Endodermal cell (in vitro differentiated cells): ENCODE results near the gene KRAS. TPM values are rescaled to one million over a fixed set of nuclear protein-coding genes. Genes with fewer than 3 reads are reported as not detected.

Experiments used
- DNase-seq: peaks from one replicate; pipeline ENCODE4 v3.0.0-alpha.2; 2017
- H3K27ac ChIP-seq: 2 replicates; pipeline ENCODE4 v1.5.1; 2013; ENCODE audit warnings: mild to moderate bottlenecking, low read depth, low read length, moderate library complexity
- H3K27me3 ChIP-seq: 2 replicates; pipeline ENCODE4 v1.6.1; 2013; ENCODE audit warnings: mild to moderate bottlenecking, low read length, moderate library complexity; ENCODE audit not compliant: insufficient read depth, control insufficient read depth, poor library complexity, severe bottlenecking
- H3K36me3 ChIP-seq: 2 replicates; pipeline ENCODE4 v1.7.0; 2013; ENCODE audit warnings: mild to moderate bottlenecking, low read length, moderate library complexity; ENCODE audit not compliant: control insufficient read depth, insufficient read depth
- H3K4me1 ChIP-seq: one replicate; pipeline ENCODE4 v1.7.0; 2013; ENCODE audit warnings: low read length; ENCODE audit not compliant: control insufficient read depth, insufficient read depth
- H3K4me3 ChIP-seq: 2 replicates; pipeline ENCODE4 v1.5.1; 2013; ENCODE audit warnings: mild to moderate bottlenecking, low read length, moderate library complexity
- H3K9ac ChIP-seq: 2 replicates; pipeline ENCODE4 v1.6.1; 2013; ENCODE audit warnings: mild to moderate bottlenecking, low read length, moderate library complexity; ENCODE audit not compliant: poor library complexity, severe bottlenecking; ENCODE audit errors: extremely low read depth
- H3K9me3 ChIP-seq: 2 replicates; pipeline ENCODE4 v1.6.1; 2013; ENCODE audit warnings: mild to moderate bottlenecking, low read length, moderate library complexity; ENCODE audit not compliant: control insufficient read depth
- H3K27ac Mint-ChIP-seq: 2 replicates; pipeline ENCODE4 v1.8.0; 2020; ENCODE audit warnings: mixed read lengths
- H3K27me3 Mint-ChIP-seq: 2 replicates; pipeline ENCODE4 v1.8.0; 2021; ENCODE audit warnings: mild to moderate bottlenecking, mixed read lengths; ENCODE audit not compliant: insufficient read depth
- H3K36me3 Mint-ChIP-seq: 2 replicates; pipeline ENCODE4 v1.8.0; 2020; ENCODE audit warnings: low read depth, mixed read lengths
- H3K4me1 Mint-ChIP-seq: 2 replicates; pipeline ENCODE4 v1.8.0; 2020; ENCODE audit warnings: mixed read lengths
- H3K4me3 Mint-ChIP-seq: 2 replicates; pipeline ENCODE4 v1.8.0; 2020; ENCODE audit warnings: mild to moderate bottlenecking, moderate library complexity, mixed read lengths
- H3K9me3 Mint-ChIP-seq: 2 replicates; pipeline ENCODE4 v1.8.0; 2020; ENCODE audit warnings: mild to moderate bottlenecking, mixed read lengths
- CTCF ChIP-seq: fragments of 200-600 bp; sonication (generic); conservative IDR thresholded peaks from 2 replicates; pipeline ENCODE4 v1.5.0; 2021; ENCODE audit warnings: antibody characterized with exemption, mild to moderate bottlenecking
- WGBS, 2 experiments: methylation state at CpG; one replicate each; pipeline versions ENCODE4 v1.1.5 to v1.1.7; 2013; ENCODE audit warnings: missing lambda C conversion rate in 2 of 2, mixed read lengths in 1 of 2; ENCODE audit not compliant: insufficient coverage in 1 of 2, insufficient read length in 1 of 2; 5-methylcytosine and 5-hydroxymethylcytosine counted together
- total RNA-seq, 2 donors: library from RNA; stranded (reverse); fragmentation: NEBNext Ultra II Directional in 1 of 2; extraction: Animal tissue kit (Norgen Biotek cat#: 25700) in 1 of 2; gene quantifications; 2 replicates in 1 of 2; 3 replicates in 1 of 2; pipeline ENCODE4 v1.2.1, GENCODE V29; 2021

Gene KRAS
- total RNA-seq, 2 donors from 2014 or later, result 58.0 to 140 TPM

GRCh38 chr12:25257590-25258324, 7.0 kb upstream of the KRAS start:
- H3K36me3 ChIP-seq, result no peaks in the 10 kb centered on the region
- Mint-ChIP-seq H3K27ac (peak overlapping the region; percentile 42), H3K4me1 (peaks cover 33% of the 10 kb centered on the region), H3K27me3 (peaks cover 8% of the 10 kb centered on the region), H3K4me3 (no peak overlapping the region), H3K36me3 (peaks cover 2% of the 10 kb centered on the region), H3K9me3 (peaks cover 2% of the 10 kb centered on the region)
- peaks cover 14% of the 10 kb centered on the region for H3K9me3 ChIP-seq
- H3K9ac ChIP-seq, result no peak overlapping the region
- TF ChIP-seq CTCF, result no peak
- no peaks in the 10 kb centered on the region for H3K27me3 ChIP-seq
- 88 to 100% methylated on average over 1 to 4 of the region's 5 CpGs for WGBS, 2 experiments
- peaks cover 11% of the 10 kb centered on the region for H3K4me1 ChIP-seq
- H3K4me3 ChIP-seq, result no peak overlapping the region
- H3K27ac ChIP-seq, result no peak overlapping the region
- DNase-seq, result peak; percentile 75

- H3K9me3 Mint-ChIP-seq, result peaks cover 2% of the 10 kb centered on the region
- H3K4me3 Mint-ChIP-seq, result no peak overlapping the region
- Histone ChIP-seq H3K36me3 (no peaks in the 10 kb centered on the region), H3K27me3 (no peaks in the 10 kb centered on the region), H3K27ac (no peak overlapping the region), H3K9ac (no peak overlapping the region), H3K4me1 (peaks cover 11% of the 10 kb centered on the region), H3K9me3 (peaks cover 14% of the 10 kb centered on the region), H3K4me3 (no peak overlapping the region)
- DNase-seq, result peak; percentile 64
- peaks cover 2% of the 10 kb centered on the region for H3K36me3 Mint-ChIP-seq
- peak overlapping the region; percentile 22 for H3K27ac Mint-ChIP-seq
- TF ChIP-seq CTCF, result no peak
- H3K27me3 Mint-ChIP-seq, result peaks cover 8% of the 10 kb centered on the region
- peaks cover 41% of the 10 kb centered on the region for H3K4me1 Mint-ChIP-seq
- 82% methylated on average over 3 of the region's 3 CpGs for WGBS, 2 experiments
Observed at GRCh38 chr12:25256826-25257225, 6.1 kb upstream of the KRAS start.

GRCh38 chr12:25256005-25256404, 5.3 kb upstream of the KRAS start:
- peaks cover 2% of the 10 kb centered on the region for H3K36me3 Mint-ChIP-seq
- peaks cover 8% of the 10 kb centered on the region for H3K27me3 Mint-ChIP-seq
- H3K4me1 ChIP-seq, result peaks cover 11% of the 10 kb centered on the region
- no peak for TF ChIP-seq CTCF
- no peak for DNase-seq
- no peaks in the 10 kb centered on the region for H3K9me3 Mint-ChIP-seq
- no peak overlapping the region for H3K4me3 Mint-ChIP-seq
- H3K27ac Mint-ChIP-seq, result no peak overlapping the region
- WGBS, 2 experiments, result 75 to 79% methylated on average over 2 to 4 of the region's 5 CpGs
- H3K27ac ChIP-seq, result no peak overlapping the region
- no peaks in the 10 kb centered on the region for H3K27me3 ChIP-seq
- H3K4me3 ChIP-seq, result no peak overlapping the region
- H3K9ac ChIP-seq, result no peak overlapping the region
- H3K4me1 Mint-ChIP-seq, result peaks cover 46% of the 10 kb centered on the region
- H3K9me3 ChIP-seq, result peaks cover 6% of the 10 kb centered on the region
- no peaks in the 10 kb centered on the region for H3K36me3 ChIP-seq
